ENCODE measurements around the gene NSUN6.

Gene NSUN6

GRCh38 chr10:18561861-18562551 lies 89.4 kb downstream of the NSUN6 start:
- TF ChIP-seq GATA2 (IDR thresholded peaks at IDR 0.05; ENCODE audit: low read depth, low read length) (no peak), GATA3 (IDR thresholded peaks at IDR 0.05; ENCODE audit: low read depth, low read length) (no peak)

GRCh38 chr10:18557960-18558359 lies 93.4 kb downstream of the NSUN6 start:
- no peak for TF ChIP-seq GATA2 (IDR thresholded peaks at IDR 0.05; ENCODE audit: low read depth, low read length)
- TF ChIP-seq GATA3 (IDR thresholded peaks at IDR 0.05; ENCODE audit: low read depth, low read length): no peak

- TF ChIP-seq GATA3 (IDR thresholded peaks at IDR 0.05; ENCODE audit: low read depth, low read length): no peak
- TF ChIP-seq GATA2 (IDR thresholded peaks at IDR 0.05; ENCODE audit: low read depth, low read length): no peak
Measured at GRCh38 chr10:18556522-18557147, 94.8 kb downstream of the NSUN6 start.

GRCh38 chr10:18554479-18554878 lies 96.9 kb downstream of the NSUN6 start:
- TF ChIP-seq GATA3 (IDR thresholded peaks at IDR 0.05; ENCODE audit: low read depth, low read length) (no peak), GATA2 (IDR thresholded peaks at IDR 0.05; ENCODE audit: low read depth, low read length) (no peak)

DNA sequence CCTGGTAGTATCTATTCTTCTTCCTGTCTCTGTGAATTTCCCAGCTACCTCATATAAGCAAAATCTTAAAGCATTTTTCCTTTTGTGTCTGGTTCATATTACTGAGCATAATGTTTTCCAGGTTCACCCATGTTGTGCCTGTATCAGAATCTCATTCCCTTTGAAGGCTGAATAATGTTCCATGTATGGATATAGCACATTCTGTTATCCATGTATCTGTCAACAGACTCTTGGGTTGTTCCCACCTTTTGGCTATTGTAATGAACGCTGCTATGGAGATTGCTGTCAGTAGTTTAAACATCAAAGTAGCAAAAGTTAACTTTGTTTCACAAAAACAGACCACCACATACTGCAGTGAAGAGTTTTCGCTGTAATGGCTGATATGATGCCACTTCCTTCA lies 99.9 kb downstream of the NSUN6 start:
- TF ChIP-seq GATA2 (IDR thresholded peaks at IDR 0.05; ENCODE audit: low read depth, low read length): no peak
- TF ChIP-seq GATA3 (IDR thresholded peaks at IDR 0.05; ENCODE audit: low read depth, low read length): no peak

GRCh38 chr10:18549105-18549504 lies 102.3 kb downstream of the NSUN6 start:
- no peak for TF ChIP-seq GATA3 (IDR thresholded peaks at IDR 0.05; ENCODE audit: low read depth, low read length)
- TF ChIP-seq GATA2 (IDR thresholded peaks at IDR 0.05; ENCODE audit: low read depth, low read length): no peak

GRCh38 chr10:18545621-18546305 lies 105.6 kb downstream of the NSUN6 start:
- no peak for TF ChIP-seq GATA3 (IDR thresholded peaks at IDR 0.05; ENCODE audit: low read depth, low read length)
- no peak for TF ChIP-seq GATA2 (IDR thresholded peaks at IDR 0.05; ENCODE audit: low read depth, low read length)

DNA sequence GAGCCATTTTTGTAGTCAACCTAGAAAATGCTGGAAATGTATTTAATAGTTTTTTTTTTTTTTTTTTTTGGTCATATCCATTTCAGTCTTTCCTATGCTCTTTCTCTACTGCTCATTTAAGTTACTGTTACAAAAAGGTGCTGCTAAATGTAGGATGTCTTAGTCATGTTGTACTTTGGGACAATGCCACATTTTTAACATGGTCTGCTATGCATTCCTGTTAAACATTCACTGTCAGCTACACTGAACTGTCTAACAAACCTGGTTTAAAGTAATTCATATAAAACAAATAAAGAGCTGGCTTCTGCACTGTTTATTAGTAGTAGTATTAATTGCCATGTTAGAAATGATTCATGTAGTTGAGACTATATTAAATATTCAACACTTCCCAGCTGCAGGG lies 108.6 kb downstream of the NSUN6 start:
- TF ChIP-seq GATA3 (IDR thresholded peaks at IDR 0.05; ENCODE audit: low read depth, low read length) (no peak), GATA2 (IDR thresholded peaks at IDR 0.05; ENCODE audit: low read depth, low read length) (no peak)

DNA sequence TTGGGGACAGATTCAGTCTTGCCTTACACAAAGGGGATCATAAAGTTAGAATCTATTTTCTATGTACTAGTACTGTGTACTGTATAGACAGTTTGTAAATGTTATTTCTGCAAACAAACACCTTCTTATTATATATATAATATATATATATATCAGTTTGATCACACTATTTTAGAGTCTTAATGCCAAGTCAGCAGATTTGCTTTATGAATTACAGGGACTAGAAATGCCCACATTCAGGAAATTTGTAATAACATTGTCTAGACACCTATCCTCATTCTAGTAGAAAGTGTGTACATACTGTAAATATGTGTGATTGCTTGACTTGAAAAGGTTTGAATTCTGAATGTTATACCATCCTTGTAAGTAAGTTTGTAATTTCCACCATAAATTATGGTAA lies 111.2 kb downstream of the NSUN6 start:
- no peak for TF ChIP-seq GATA2 (IDR thresholded peaks at IDR 0.05; ENCODE audit: low read depth, low read length)
- TF ChIP-seq GATA3 (IDR thresholded peaks at IDR 0.05; ENCODE audit: low read depth, low read length): no peak

DNA sequence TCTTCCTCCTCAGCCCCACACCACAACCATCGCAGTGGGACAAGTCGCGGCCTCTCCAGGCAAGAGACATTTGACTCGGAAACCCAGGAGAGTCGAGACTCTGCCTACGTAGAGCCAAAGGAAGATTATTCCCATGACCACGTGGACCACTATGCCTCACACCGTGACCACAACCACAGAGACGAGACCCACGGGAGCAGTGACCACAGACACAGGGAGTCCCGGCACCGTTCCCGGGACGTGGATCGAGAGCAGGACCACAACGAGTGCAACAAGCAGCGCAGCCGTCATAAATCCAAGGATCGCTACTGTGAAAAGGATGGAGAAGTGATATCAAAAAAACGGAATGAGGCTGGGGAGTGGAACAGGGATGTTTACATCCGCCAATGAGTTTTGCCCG lies 112.1 kb downstream of the NSUN6 start:
- TF ChIP-seq GATA2 (IDR thresholded peaks at IDR 0.05; ENCODE audit: low read depth, low read length) (no peak), GATA3 (IDR thresholded peaks at IDR 0.05; ENCODE audit: low read depth, low read length) (no peak)

- TF ChIP-seq GATA2 (IDR thresholded peaks at IDR 0.05; ENCODE audit: low read depth, low read length): no peak
- no peak for TF ChIP-seq GATA3 (IDR thresholded peaks at IDR 0.05; ENCODE audit: low read depth, low read length)
Measured at GRCh38 chr10:18533896-18534295, 117.5 kb downstream of the NSUN6 start.

DNA sequence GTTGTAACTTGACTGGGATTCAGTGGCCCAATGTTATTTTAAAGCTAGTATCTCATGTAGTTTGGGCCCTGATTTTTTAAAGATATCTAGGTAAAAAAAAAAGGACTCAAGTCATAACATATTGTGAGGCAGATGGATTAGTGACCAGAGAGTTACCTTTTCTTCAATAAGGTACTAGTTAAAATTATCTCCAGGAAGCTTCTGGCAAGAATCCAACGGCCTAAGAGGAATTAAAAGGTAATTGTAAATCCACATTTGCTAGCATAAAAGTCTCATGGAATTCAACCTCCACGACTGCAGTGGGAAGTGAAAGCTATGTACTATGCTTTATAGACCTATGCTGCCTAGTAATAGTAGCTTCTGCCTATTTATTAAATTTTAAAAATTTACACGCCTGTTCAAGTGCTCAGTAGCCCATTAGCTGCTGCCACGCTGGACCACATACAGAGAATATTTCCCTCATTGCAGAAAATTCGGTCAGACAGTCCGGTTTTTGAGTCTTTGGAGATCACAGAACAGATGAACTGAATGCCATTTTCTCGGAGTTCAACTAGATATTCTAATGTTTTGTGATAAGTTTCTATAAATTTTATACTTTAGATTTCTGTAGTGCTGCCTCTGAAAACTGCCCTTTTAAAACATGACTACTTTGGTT lies 118.4 kb downstream of the NSUN6 start:
- TF ChIP-seq GATA3 (IDR thresholded peaks at IDR 0.05; ENCODE audit: low read depth, low read length) (no peak), GATA2 (IDR thresholded peaks at IDR 0.05; ENCODE audit: low read depth, low read length) (no peak)

DNA sequence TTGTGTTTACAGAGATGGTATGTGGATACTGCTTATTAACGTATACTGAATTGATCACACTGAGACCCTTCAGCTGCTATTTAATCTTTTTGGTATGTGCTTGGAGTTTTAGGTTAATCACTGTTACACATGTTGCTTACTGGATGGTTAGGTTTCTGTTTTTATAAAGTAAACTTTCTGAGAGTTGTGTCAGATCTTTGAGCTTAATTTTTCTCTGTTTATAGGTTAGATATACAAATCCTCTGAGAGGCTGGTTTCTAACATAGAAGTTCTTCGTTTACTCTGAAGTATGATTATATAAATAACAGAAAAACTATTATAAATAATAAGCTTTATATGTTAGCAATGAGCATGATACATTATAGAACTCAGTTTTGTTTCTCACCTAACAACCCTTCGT lies 123.1 kb downstream of the NSUN6 start:
- TF ChIP-seq GATA3 (IDR thresholded peaks at IDR 0.05; ENCODE audit: low read depth, low read length): no peak
- no peak for TF ChIP-seq GATA2 (IDR thresholded peaks at IDR 0.05; ENCODE audit: low read depth, low read length)

DNA sequence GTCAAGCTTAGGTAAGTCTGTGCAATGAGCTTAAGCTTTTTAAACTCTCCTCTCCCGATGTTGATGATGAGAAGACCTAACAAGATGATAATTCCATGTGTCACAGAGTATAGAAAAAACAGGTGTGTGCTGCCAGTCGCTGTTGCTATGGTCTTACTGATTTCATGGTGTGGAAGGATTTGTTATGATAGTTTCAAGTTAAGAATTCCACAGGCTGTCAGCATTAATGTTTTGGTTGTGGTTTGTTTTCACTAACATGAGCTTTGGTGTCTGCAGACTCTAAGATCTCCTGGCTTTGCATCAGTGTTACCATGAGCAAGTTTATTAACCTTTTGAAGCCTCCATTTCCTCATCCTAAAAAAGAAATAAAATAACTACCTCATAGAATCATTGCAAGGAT lies 123.7 kb downstream of the NSUN6 start:
- TF ChIP-seq GATA2 (IDR thresholded peaks at IDR 0.05; ENCODE audit: low read depth, low read length): no peak
- no peak for TF ChIP-seq GATA3 (IDR thresholded peaks at IDR 0.05; ENCODE audit: low read depth, low read length)
